Activated naive CD8-positive, alpha-beta T cell treated with anti-CD3 and anti-CD28 coated beads, Interleukin-2, amount 10 ng/mL, durations not matched to agents 7 days and 5 days (primary cell): Measurements from ENCODE around the gene DNAI7. TPM values are rescaled to one million over a fixed set of nuclear protein-coding genes. Genes with fewer than 3 reads are reported as not detected.

Experiments
- ATAC-seq: fragments of 150-1000 bp; cut with Tn5 transposase; one replicate; pipeline ENCODE4 v1.10.0; 2021; ENCODE audit warnings: low read depth, moderate library complexity
- POLR2A ChIA-PET: fragments of 350-600 bp; sonication (Branson Sonifier 250); formaldehyde crosslinking; loops from one replicate; lab custom pipeline; 2021; ENCODE audit warnings: antibody characterized with exemption; lab: Charles Lee
- DNase-seq: peaks from one replicate; pipeline ENCODE4 v3.0.0; 2021
- H3K27ac Mint-ChIP-seq: one replicate; pipeline ENCODE4 v1.8.0; 2022; ENCODE audit warnings: mild to moderate bottlenecking, mixed read lengths
- H3K27me3 Mint-ChIP-seq: one replicate; pipeline ENCODE4 v1.8.0; 2022; ENCODE audit warnings: mild to moderate bottlenecking, moderate library complexity, mixed read lengths
- H3K36me3 Mint-ChIP-seq: one replicate; pipeline ENCODE4 v1.8.0; 2021; ENCODE audit warnings: mild to moderate bottlenecking, mixed read lengths
- H3K4me1 Mint-ChIP-seq: one replicate; pipeline ENCODE4 v1.8.0; 2021; ENCODE audit warnings: mixed read lengths
- H3K4me3 Mint-ChIP-seq: one replicate; pipeline ENCODE4 v1.8.0; 2022; ENCODE audit warnings: mild to moderate bottlenecking, moderate library complexity, mixed read lengths
- H3K9me3 Mint-ChIP-seq: one replicate; pipeline ENCODE4 v1.8.0; 2021; ENCODE audit warnings: mixed read lengths
- total RNA-seq, 2 experiments: library from RNA; stranded (reverse); gene quantifications; one replicate each; pipeline ENCODE4 v1.2.3, GENCODE V29; 2021

Gene DNAI7
- total RNA-seq, 2 experiments from 2014 or later = 0.14 TPM; not detected in 1

DNA sequence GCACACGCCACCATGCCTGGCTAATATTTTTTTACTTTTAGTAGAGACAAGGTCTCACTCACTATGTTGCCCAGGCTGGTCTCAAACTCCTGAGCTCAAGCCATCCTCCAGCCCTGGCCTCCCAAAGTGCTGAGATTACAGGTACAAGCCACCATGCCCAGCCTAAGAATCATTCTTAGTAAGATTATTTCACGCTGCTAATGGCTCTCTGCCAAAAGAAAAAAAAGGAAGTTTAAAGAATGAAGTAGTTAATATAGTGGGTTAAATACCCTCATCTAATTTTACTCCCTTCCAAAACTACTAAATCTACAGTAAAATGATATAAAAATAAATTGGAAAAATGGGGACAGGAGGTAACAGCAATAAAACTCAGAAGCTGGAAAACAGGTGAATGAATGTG is 2.6 kb upstream of the DNAI7 start:
- H3K36me3 Mint-ChIP-seq = peaks cover 14% of the 10 kb centered on the region
- no peak for DNase-seq
- POLR2A ChIA-PET = no interaction called here
- H3K4me3 Mint-ChIP-seq = no peak overlapping the region
- peaks cover 16% of the 10 kb centered on the region for H3K4me1 Mint-ChIP-seq
- no peaks in the 10 kb centered on the region for H3K27me3 Mint-ChIP-seq
- ATAC-seq = no peak
- H3K9me3 Mint-ChIP-seq = no peaks in the 10 kb centered on the region
- H3K27ac Mint-ChIP-seq = no peak overlapping the region

DNA sequence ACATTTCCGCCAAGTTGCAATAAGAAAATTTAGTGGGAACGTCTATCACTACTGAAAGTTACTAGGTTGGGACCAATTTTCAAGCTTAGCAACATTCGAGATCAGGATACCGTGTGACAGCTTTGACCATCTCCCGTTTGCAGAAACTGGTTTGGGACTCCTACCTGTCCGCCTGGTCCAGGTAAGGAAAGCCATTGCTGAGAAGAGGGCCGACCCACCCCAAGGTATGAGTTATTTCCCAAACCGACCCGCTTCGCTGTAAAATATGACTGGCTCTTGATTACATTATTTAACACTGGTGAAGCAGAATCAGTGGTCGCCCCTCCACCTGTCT is 271 bp downstream of the DNAI7 start:
- DNase-seq (no peak), ATAC-seq (no peak)
- Mint-ChIP-seq H3K9me3 (no peaks in the 10 kb centered on the region), H3K27me3 (peaks cover 2% of the 10 kb centered on the region), H3K36me3 (peaks cover 1% of the 10 kb centered on the region), H3K4me1 (peaks cover 16% of the 10 kb centered on the region), H3K4me3 (peak overlapping the region; percentile 95), H3K27ac (peak overlapping the region; percentile 93)
- POLR2A ChIA-PET = interaction anchor here (0.6 to 1.3 kb wide), 8 partner anchors 8 to 193 kb away, joined by 3 to 8 read pairs (median 4); partner anchors contain the start of gene KRAS

DNA sequence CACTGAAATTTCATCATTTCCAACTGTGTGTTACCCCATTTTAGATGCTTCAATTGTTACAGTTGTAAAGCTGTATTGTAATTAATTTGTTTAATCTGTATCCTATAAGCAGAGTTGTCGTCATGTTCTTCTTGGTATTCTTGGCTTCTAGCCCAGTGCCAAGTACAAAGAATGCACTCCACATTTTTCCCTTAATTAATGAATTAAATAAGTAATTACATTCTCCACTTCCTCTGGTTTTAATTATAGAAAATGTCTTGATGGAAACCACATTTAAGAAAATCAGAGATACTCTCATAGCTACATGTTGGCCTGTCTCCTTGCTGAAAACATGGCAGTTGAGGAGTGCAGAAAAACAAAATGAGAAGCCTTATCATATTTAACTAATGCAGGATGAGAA is 746 bp downstream of the DNAI7 start:
- H3K27ac Mint-ChIP-seq = peak overlapping the region; percentile 93
- DNase-seq (no peak), ATAC-seq (no peak)
- H3K36me3 Mint-ChIP-seq = peaks cover 1% of the 10 kb centered on the region
- H3K4me3 Mint-ChIP-seq = peak overlapping the region; percentile 95
- no peaks in the 10 kb centered on the region for H3K9me3 Mint-ChIP-seq
- POLR2A ChIA-PET = interaction anchor here (1.1 to 1.3 kb wide), 5 partner anchors 57 to 193 kb away, joined by 3 to 8 read pairs (median 6); partner anchors contain the start of gene KRAS
- peaks cover 2% of the 10 kb centered on the region for H3K27me3 Mint-ChIP-seq
- H3K4me1 Mint-ChIP-seq = peaks cover 15% of the 10 kb centered on the region

DNA sequence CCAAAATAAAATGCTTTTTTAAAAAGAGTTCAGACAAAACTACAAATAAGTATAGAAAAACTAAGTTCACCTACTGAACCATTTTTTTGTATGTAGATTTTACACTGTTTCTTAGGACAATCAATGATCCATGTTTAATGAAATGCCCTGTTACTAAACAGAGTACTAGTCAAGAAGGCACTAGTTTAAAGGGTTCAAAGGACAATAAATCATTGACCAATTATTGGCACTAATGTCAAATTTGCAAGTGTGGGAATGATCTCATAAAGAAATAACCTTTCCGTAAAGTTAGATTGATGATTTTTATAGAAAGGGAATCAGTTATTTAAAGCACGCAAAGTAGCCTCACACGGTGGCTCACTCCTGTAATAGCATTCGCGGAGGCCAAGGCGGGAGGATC is 4.2 kb downstream of the DNAI7 start:
- no peak for DNase-seq
- Mint-ChIP-seq H3K9me3 (no peaks in the 10 kb centered on the region), H3K27ac (no peak overlapping the region), H3K36me3 (peaks cover 1% of the 10 kb centered on the region), H3K4me1 (peaks cover 24% of the 10 kb centered on the region), H3K27me3 (peaks cover 2% of the 10 kb centered on the region), H3K4me3 (no peak overlapping the region)
- no peak for ATAC-seq
- POLR2A ChIA-PET = no interaction called here

DNA sequence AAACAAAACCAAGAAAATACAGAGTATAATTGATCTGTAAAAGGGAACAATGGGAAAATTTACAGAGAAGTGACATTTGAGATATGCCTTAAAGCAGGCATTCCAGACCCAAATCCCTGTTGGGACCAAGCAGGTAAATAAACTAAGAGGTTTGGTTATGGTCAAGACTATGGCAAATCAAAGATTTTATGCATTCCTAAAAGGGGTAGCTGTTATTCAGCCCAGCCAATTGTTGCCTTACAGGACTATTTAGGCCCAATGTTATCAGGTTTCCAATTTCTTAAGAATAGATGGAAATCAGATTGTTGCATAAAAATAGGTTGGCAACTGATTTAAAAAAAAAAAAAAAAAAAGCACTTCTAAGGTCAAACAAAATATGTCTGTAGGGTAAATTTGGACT is 5.3 kb downstream of the DNAI7 start:
- Mint-ChIP-seq H3K27ac (no peak overlapping the region), H3K9me3 (no peaks in the 10 kb centered on the region), H3K27me3 (peaks cover 2% of the 10 kb centered on the region), H3K36me3 (no peaks in the 10 kb centered on the region), H3K4me3 (no peak overlapping the region), H3K4me1 (peaks cover 19% of the 10 kb centered on the region)
- ATAC-seq (no peak), DNase-seq (no peak)
- POLR2A ChIA-PET = no interaction called here

DNA sequence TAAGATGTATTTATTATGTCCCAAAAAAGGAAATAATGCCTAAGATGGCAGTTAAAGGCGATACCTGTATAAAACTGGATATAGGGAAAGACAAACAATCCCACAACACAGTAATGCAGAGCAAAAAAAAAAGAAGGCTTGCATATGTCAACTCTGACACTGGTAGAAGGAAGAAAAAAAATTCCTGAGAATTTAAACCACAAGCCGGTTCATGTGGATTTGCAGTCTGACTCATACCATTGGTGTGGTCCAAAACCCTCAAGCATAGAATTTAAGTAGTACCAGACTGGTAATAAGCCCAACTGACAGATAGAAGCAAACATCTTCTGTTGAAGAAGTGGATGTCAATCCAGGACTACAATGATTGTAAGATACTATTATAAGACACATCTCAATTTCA is 7.2 kb downstream of the DNAI7 start:
- H3K9me3 Mint-ChIP-seq = no peaks in the 10 kb centered on the region
- no peak overlapping the region for H3K4me3 Mint-ChIP-seq
- DNase-seq (no peak), ATAC-seq (no peak)
- POLR2A ChIA-PET = no interaction called here
- H3K27ac Mint-ChIP-seq = no peak overlapping the region
- peaks cover 2% of the 10 kb centered on the region for H3K27me3 Mint-ChIP-seq
- peaks cover 15% of the 10 kb centered on the region for H3K4me1 Mint-ChIP-seq
- H3K36me3 Mint-ChIP-seq = no peaks in the 10 kb centered on the region

DNA sequence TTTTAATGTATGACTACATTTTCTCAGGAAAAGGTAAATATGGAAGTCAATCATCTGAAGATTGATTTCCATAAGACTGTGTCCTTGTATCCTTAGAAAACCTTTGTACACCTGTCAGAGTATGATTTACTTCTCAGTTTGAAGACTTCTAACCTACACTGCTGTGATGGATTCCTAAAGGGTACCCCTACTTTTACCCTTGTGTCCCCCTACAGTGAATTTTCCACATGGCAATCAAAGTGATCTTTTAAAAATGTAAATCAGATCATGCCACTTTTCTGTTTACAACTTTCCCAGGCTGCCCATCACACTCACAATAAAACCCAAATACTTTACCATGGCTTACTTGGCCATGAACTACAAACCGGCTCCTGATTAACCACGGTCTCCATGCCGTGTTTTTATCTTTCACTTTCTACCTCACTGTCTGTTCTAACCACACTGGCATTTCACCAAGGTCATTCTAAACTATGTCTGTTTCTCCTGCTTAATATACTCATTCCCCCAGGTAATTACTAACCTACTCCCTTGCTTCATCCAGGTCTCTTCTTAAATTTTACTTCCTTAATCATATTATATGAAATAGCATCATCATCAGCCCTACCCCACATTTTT is 8.1 kb downstream of the DNAI7 start:
- DNase-seq = no peak
- peaks cover 17% of the 10 kb centered on the region for H3K4me1 Mint-ChIP-seq
- H3K36me3 Mint-ChIP-seq = no peaks in the 10 kb centered on the region

DNA sequence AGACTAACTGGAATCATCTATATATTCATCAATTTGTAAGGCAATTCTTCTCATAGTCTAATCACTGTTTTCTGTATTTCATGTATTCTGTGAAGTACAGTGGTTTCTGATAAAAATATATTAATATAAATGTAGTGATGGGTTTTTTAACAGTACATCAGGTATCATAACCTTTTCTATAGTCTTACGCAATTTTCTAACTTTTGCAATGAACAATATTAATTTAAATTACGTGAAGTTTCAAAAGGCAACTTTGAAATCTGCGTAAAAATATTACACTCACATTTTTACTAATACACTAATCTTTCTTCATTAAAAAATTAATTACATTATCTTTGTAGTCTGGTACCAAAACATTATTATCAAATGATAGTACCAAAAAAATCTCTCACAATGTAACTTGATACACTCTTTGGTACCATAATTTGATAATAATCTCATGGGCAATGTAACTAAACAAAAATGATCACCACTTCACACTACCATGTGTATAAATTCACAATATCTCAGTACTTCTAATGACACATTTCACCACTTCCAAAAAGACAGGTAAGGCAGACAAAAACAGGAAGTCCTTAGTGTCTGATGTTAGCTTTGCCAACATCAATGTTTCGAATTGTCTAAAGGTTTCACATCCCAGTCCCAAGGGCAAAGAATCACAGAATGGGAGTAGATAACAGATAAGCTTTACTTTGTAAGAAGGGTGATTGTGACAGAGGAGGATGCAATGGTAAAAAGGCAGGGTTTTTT is 8.7 kb downstream of the DNAI7 start:
- DNase-seq = no peak
- H3K4me3 Mint-ChIP-seq = peak overlapping the region; percentile 74
- peaks cover 17% of the 10 kb centered on the region for H3K4me1 Mint-ChIP-seq
- H3K27me3 Mint-ChIP-seq = no peaks in the 10 kb centered on the region
- H3K9me3 Mint-ChIP-seq = no peaks in the 10 kb centered on the region
- POLR2A ChIA-PET = interaction anchor here (0.6 kb wide), 1 partner anchor 9 kb away, joined by 3 read pairs; the partner anchor contains the start of genes DNAI7 and ETFRF1
- ATAC-seq = peak; percentile 38
- no peaks in the 10 kb centered on the region for H3K36me3 Mint-ChIP-seq
- peak overlapping the region; percentile 86 for H3K27ac Mint-ChIP-seq

More for the DNA sequence above, 8.1 kb downstream of the DNAI7 start:
- POLR2A ChIA-PET = no interaction called here
- peak overlapping the region; percentile 74 for H3K4me3 Mint-ChIP-seq
- no peaks in the 10 kb centered on the region for H3K9me3 Mint-ChIP-seq
- no peaks in the 10 kb centered on the region for H3K27me3 Mint-ChIP-seq
- peak; percentile 79 for ATAC-seq
- H3K27ac Mint-ChIP-seq = peak overlapping the region; percentile 86

DNA sequence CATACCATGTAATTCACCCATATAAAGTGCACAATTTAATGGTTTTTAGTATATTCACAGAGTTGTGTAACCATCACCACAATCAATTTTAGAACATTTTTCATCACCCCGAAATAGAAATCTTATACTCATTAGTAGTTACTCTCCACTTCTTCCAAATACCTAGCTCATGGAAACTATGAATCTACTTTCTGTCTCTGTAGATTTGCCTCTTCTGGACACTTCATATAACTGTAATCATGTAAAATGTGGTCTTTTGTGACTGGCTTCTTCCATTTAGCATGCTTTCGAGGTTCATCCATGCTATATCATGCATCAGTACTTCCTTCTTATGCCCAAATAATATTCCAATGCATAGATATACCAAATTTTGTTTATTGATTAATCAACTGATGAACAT is 10.8 kb downstream of the DNAI7 start:
- POLR2A ChIA-PET = no interaction called here
- H3K27ac Mint-ChIP-seq = no peak overlapping the region
- no peak for DNase-seq
- H3K36me3 Mint-ChIP-seq = peaks cover 4% of the 10 kb centered on the region
- peaks cover 3% of the 10 kb centered on the region for H3K9me3 Mint-ChIP-seq
- H3K4me3 Mint-ChIP-seq = no peak overlapping the region
- no peak for ATAC-seq
- peaks cover 17% of the 10 kb centered on the region for H3K4me1 Mint-ChIP-seq
- H3K27me3 Mint-ChIP-seq = peaks cover 2% of the 10 kb centered on the region

DNA sequence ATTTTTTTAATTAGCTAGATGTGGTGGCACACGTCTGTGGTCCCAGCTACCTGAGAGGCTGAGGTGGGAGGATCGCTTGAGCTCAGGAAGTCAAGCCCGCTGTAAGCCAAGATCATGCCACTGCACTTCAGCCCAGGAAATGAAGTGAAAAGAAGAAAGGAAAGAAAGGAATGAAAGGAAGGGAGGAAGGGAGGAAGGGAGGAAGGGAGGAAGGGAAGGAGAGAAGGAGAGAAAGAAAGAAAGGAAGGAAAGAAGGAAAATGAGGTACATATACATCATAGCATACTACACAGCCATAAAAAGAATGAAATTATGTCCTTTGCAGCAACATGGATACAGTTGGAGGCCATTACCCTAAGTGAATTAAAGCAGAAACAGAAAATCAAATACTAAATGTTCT is 12.2 kb downstream of the DNAI7 start:
- no peak overlapping the region for H3K4me3 Mint-ChIP-seq
- peaks cover 16% of the 10 kb centered on the region for H3K4me1 Mint-ChIP-seq
- peaks cover 3% of the 10 kb centered on the region for H3K9me3 Mint-ChIP-seq
- no peak for DNase-seq
- no peak for ATAC-seq
- POLR2A ChIA-PET = no interaction called here
- peaks cover 4% of the 10 kb centered on the region for H3K36me3 Mint-ChIP-seq
- H3K27ac Mint-ChIP-seq = no peak overlapping the region
- H3K27me3 Mint-ChIP-seq = peaks cover 2% of the 10 kb centered on the region

DNA sequence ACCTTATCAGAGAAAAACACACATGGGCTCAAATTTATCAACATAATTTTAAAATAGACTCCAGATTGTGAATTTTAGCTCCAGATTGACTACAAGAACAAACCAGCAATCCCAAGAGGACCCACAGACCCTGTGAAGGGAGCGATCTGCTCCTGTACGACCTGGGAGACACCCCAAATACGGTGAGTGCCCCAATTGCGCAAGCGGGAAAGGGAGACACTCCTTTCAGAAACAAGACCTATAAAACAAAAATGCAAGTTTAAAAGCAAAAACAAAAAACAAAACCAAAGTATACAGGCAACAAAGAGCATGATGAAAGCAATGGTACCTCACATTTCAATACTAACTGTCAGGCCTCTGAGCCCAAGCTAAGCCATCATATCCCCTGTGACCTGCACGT is 32.1 kb downstream of the DNAI7 start:
- Mint-ChIP-seq H3K4me1 (no peaks in the 10 kb centered on the region), H3K27me3 (peaks cover 11% of the 10 kb centered on the region), H3K9me3 (no peaks in the 10 kb centered on the region), H3K36me3 (peaks cover 1% of the 10 kb centered on the region), H3K4me3 (no peak overlapping the region), H3K27ac (no peak overlapping the region)
- POLR2A ChIA-PET = no interaction called here
- no peak for DNase-seq
- ATAC-seq = no peak

DNA sequence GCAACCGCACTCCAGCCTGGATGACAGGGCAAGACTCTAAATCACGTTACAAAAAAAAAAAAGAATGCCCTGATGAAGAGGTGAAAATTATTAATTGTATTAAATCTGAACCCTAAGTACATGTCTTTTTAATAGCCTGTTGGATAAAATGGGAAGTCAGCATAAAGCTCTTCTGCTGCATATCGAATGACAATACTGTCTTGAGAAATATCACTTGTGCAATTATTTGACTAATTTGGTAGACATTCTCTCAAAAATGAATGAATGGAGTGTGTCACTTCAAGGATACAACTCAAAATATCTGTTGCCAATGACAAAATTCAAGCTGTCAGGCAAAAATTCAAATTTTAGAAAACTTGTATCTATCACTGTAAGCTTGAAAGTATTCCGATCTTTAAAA is 38.9 kb downstream of the DNAI7 start:
- H3K27ac Mint-ChIP-seq = no peak overlapping the region
- DNase-seq = no peak
- peaks cover 5% of the 10 kb centered on the region for H3K4me1 Mint-ChIP-seq
- no peak overlapping the region for H3K4me3 Mint-ChIP-seq
- POLR2A ChIA-PET = interaction anchor here (0.8 to 1.5 kb wide), 2 partner anchors 101 to 231 kb away, joined by 3 read pairs; no protein-coding TSS in a partner anchor
- H3K9me3 Mint-ChIP-seq = no peaks in the 10 kb centered on the region
- no peak for ATAC-seq
- peaks cover 1% of the 10 kb centered on the region for H3K36me3 Mint-ChIP-seq
- H3K27me3 Mint-ChIP-seq = peaks cover 10% of the 10 kb centered on the region

DNA sequence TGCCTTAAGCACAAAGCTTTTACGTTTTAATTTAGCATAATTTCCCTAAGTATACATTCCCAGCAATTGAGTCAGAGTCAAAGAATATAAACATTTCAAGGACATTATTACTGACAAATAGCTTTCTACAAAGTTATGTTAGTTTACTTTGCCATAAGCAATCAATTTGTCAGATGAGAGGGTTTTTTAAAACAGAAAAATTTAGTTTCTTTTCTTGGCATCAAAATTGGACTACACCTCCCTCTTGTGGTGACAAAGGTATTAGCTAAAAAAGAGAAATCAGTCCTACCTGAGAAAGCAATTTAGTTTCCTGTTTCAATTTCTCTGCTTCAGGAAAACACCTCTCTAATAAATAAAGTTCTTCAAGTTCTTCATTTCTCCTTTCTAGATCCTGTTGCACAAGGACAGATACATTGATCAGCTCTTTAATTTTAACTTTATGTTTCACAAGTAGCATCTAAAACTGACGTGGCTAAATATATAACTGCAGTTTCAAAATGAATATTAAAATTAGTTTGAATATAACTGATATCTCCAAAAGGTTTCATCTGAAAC is 39.9 kb downstream of the DNAI7 start:
- no peak for DNase-seq
- H3K36me3 Mint-ChIP-seq = no peaks in the 10 kb centered on the region
- POLR2A ChIA-PET = interaction anchor here (1.3 to 1.5 kb wide), 2 partner anchors 100 to 104 kb away, joined by 3 to 7 read pairs; no protein-coding TSS in a partner anchor
- H3K27ac Mint-ChIP-seq = no peak overlapping the region
- peak overlapping the region; percentile 54 for H3K4me3 Mint-ChIP-seq
- no peak for ATAC-seq
- peaks cover 5% of the 10 kb centered on the region for H3K27me3 Mint-ChIP-seq
- peaks cover 5% of the 10 kb centered on the region for H3K4me1 Mint-ChIP-seq
- no peaks in the 10 kb centered on the region for H3K9me3 Mint-ChIP-seq
